NCI-H128 (cell line): Measurements from ENCODE around the gene CAD.

ENCODE experiments used
- DNase-seq: peaks from one replicate; lab custom pipeline; 2025; ENCODE audit not compliant: unreplicated experiment; lab: John Stamatoyannopoulos, UW

CAD gene

DNA sequence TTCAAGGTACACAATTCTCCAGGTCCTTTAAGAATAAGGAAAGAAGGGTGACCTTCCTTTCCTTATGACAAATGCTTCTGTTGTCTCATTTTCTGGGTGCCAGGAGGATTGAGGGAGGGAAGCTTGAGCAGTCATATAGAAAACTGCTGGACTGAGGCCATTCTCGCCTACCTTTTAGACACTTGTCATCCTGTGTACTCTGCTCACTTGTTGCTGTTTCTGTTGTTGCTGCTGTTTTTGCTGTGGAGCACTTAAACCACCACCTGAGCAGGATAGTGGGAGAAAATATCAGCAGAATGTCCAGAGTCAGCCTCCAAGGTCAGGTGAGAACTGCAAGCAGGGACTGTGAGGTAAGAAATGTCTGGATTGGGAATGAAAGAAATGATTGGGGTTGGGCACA, 60.8 kb downstream of the CAD start:
- DNase-seq: no peak

GRCh38 chr2:27280826-27281225, 63.7 kb downstream of the CAD start:
- no peak for DNase-seq

- DNase-seq: no peak
Observed at GRCh38 chr2:27281442-27281841, 64.3 kb downstream of the CAD start.

GRCh38 chr2:27281855-27282559, 64.8 kb downstream of the CAD start, which contains the start of gene TRIM54:
Gene TRIM54 (plus strand): TSS chr2:27282429. CDS start chr2:27282732, 303 bp downstream.
- no peak for DNase-seq

GRCh38 chr2:27282892-27283291, 65.7 kb downstream of the CAD start:
- DNase-seq: no peak

- DNase-seq: no peak
Observed at GRCh38 chr2:27284996-27285395, 67.8 kb downstream of the CAD start.

DNA sequence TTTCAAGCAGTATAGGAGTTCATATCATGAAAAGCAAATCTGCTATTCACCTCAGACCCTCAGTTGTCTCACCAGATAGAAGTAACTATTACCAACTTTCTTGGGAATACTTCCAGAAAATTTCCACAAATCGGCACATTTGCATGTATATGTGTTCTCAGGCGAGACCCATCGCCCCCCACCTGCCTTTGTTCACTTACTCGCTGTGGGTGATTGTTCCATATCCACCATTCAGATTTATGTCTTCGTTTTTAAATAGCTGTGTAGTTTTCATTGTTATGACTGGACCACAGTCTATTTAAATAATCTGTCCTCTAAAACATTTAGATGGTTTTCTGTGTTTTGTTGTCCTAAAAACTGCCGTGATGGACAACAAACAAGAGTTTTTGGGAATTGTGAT, 68.3 kb downstream of the CAD start:
- DNase-seq: no peak

- no peak for DNase-seq
Observed at GRCh38 chr2:27288610-27289009, 71.4 kb downstream of the CAD start.

DNA sequence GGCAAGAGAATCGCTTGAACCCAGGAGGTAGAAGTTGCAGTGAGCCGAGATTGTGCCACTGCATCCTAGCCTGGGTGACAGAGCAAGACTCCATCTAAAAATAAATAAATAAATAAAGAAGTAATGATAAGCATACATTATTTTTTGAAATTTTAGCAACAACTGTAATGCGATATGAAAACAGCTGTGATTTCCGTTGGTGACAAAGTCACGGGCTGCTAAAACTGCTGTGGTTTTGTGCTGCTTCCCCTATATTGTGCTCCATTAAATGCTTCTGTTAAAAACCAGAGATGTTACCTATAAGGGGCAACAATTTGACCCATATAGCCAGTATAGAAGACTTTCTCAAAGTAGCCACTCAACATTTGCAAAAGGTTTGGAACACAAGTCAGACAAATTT, 73.4 kb downstream of the CAD start:
- no peak for DNase-seq

GRCh38 chr2:27291865-27292264, 74.7 kb downstream of the CAD start:
- no peak for DNase-seq
